ACC112 (cell line): ENCODE measurements around the gene WWOX.

Experiments used
- H2AFZ ChIP-seq: fragments of 200-600 bp; sonication (generic); one replicate; pipeline ENCODE4 v1.6.0; 2017; ENCODE audit warnings: antibody characterized with exemption, low read length; ENCODE audit not compliant: unreplicated experiment
- H3K27ac ChIP-seq: fragments of 200-600 bp; sonication (generic); 2 replicates; pipeline ENCODE4 v1.5.1; 2014; ENCODE audit warnings: low read depth, mild to moderate bottlenecking, antibody characterized with exemption, low read length, moderate library complexity
- H3K27me3 ChIP-seq: fragments of 200-600 bp; sonication (generic); 2 replicates; pipeline ENCODE4 v1.6.1; 2014; ENCODE audit warnings: mild to moderate bottlenecking, antibody characterized with exemption, low read length, moderate library complexity, mixed read lengths; ENCODE audit not compliant: insufficient read depth
- H3K36me3 ChIP-seq: fragments of 200-600 bp; sonication (generic); 2 replicates; pipeline ENCODE4 v1.6.1; 2016; ENCODE audit warnings: mild to moderate bottlenecking, antibody characterized with exemption, low read length, moderate library complexity, mixed read lengths; ENCODE audit not compliant: insufficient read depth
- H3K4me1 ChIP-seq: fragments of 200-600 bp; sonication (generic); one replicate; pipeline ENCODE4 v1.6.1; 2016; ENCODE audit warnings: low read length, mixed read lengths; ENCODE audit not compliant: insufficient read depth, unreplicated experiment, control insufficient read depth
- H3K4me3 ChIP-seq: fragments of 200-600 bp; sonication (generic); 2 replicates; pipeline ENCODE4 v1.5.1; 2014; ENCODE audit warnings: mild to moderate bottlenecking, low read depth, low read length
- H3K79me2 ChIP-seq: fragments of 200-600 bp; sonication (generic); one replicate; pipeline ENCODE4 v1.6.0; 2016; ENCODE audit warnings: low read length; ENCODE audit not compliant: control insufficient read depth, unreplicated experiment, insufficient read depth

The WWOX gene

GRCh38 chr16:79122343-79122742, 1022.9 kb downstream of the WWOX start:
- Histone ChIP-seq H3K79me2 (no peaks in the 10 kb centered on the region), H3K36me3 (no peaks in the 10 kb centered on the region), H3K4me1 (no peaks in the 10 kb centered on the region), H2AFZ (no peak overlapping the region), H3K4me3 (no peak overlapping the region), H3K27ac (no peak overlapping the region), H3K27me3 (no peaks in the 10 kb centered on the region)

GRCh38 chr16:79124016-79124756, 1024.7 kb downstream of the WWOX start:
- Histone ChIP-seq H3K4me1 (no peaks in the 10 kb centered on the region), H3K4me3 (no peak overlapping the region), H3K27ac (no peak overlapping the region), H3K79me2 (no peaks in the 10 kb centered on the region), H2AFZ (no peak overlapping the region), H3K27me3 (no peaks in the 10 kb centered on the region), H3K36me3 (no peaks in the 10 kb centered on the region)

- Histone ChIP-seq H3K4me1 (no peaks in the 10 kb centered on the region), H3K79me2 (no peaks in the 10 kb centered on the region), H2AFZ (no peak overlapping the region), H3K27ac (no peak overlapping the region), H3K27me3 (no peaks in the 10 kb centered on the region), H3K4me3 (no peak overlapping the region), H3K36me3 (no peaks in the 10 kb centered on the region)
Measured at GRCh38 chr16:79127766-79128165, 1028.3 kb downstream of the WWOX start.

GRCh38 chr16:79128706-79129105, 1029.3 kb downstream of the WWOX start:
- H2AFZ ChIP-seq = no peak overlapping the region
- H3K27me3 ChIP-seq = no peaks in the 10 kb centered on the region
- no peaks in the 10 kb centered on the region for H3K36me3 ChIP-seq
- no peak overlapping the region for H3K4me3 ChIP-seq
- no peaks in the 10 kb centered on the region for H3K79me2 ChIP-seq
- no peaks in the 10 kb centered on the region for H3K4me1 ChIP-seq
- no peak overlapping the region for H3K27ac ChIP-seq

DNA sequence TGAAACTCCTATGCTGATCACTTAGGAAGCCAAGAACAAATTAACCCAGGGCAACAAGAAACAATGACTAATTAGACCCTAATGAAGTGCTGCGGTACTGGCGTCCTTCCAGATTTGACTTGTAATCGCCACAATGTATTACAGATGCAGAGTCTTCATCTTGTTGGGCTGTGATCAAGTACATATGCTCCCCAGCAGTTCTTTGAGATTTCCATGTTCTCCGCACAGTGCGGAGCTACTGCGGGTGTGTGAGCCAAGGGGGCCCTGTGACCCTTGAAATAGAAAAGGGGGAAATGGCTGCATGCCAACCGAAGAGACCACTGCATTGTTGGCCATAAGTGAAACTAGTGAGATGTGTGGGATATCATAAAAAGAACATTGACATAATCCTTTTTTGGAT, 1031.2 kb downstream of the WWOX start:
- Histone ChIP-seq H3K36me3 (no peaks in the 10 kb centered on the region), H3K27me3 (no peaks in the 10 kb centered on the region), H3K4me1 (no peaks in the 10 kb centered on the region), H3K27ac (no peak overlapping the region), H3K79me2 (no peaks in the 10 kb centered on the region), H3K4me3 (no peak overlapping the region), H2AFZ (no peak overlapping the region)

GRCh38 chr16:79131321-79132075, 1032.0 kb downstream of the WWOX start:
- Histone ChIP-seq H3K27me3 (no peaks in the 10 kb centered on the region), H3K36me3 (no peaks in the 10 kb centered on the region), H3K4me3 (no peak overlapping the region), H3K27ac (no peak overlapping the region), H3K79me2 (no peaks in the 10 kb centered on the region), H2AFZ (no peak overlapping the region), H3K4me1 (no peaks in the 10 kb centered on the region)

DNA sequence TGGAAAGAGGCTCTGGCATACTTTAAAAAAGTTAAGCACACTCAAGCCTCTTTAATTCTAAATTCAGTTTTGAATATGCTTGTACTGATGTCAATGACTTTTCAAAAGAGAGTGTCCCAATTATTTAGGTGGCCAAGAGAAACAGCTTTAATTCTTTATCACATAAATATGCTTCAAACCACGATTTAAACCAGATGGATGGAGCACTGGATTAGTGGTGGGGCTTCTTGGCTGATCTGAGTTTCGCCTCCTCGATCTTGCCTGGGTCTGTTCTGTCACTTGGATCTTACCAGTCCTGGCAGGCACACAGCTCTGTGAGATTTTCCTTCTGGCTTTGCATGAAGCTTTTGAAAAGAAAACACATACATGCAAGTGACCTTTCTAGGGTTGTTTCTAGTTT, 1033.2 kb downstream of the WWOX start:
- Histone ChIP-seq H3K36me3 (no peaks in the 10 kb centered on the region), H2AFZ (no peak overlapping the region), H3K27ac (no peak overlapping the region), H3K27me3 (no peaks in the 10 kb centered on the region), H3K4me1 (no peaks in the 10 kb centered on the region), H3K4me3 (no peak overlapping the region), H3K79me2 (no peaks in the 10 kb centered on the region)

DNA sequence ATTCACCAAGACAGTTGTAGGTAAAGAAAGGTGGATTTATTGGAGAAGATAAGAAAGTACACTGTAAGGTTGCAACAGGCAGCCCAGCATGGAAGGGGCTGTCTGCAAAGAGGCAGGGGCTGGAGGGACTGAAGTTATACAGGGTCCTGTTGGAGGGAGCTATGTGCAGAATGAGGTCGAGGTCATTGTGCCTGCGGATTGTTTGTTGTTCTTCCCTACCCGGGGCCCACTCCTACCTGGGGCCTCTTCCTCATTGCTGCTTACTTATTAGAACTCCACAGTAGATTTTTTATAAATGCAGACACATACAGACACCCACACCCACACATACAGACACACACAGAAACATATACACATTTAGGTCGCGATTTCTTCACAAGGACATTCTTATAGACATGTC, 1034.8 kb downstream of the WWOX start:
- H3K27me3 ChIP-seq = no peaks in the 10 kb centered on the region
- H2AFZ ChIP-seq = no peak overlapping the region
- H3K4me3 ChIP-seq = no peak overlapping the region
- no peak overlapping the region for H3K27ac ChIP-seq
- H3K4me1 ChIP-seq = no peaks in the 10 kb centered on the region
- no peaks in the 10 kb centered on the region for H3K79me2 ChIP-seq
- no peaks in the 10 kb centered on the region for H3K36me3 ChIP-seq

- no peaks in the 10 kb centered on the region for H3K79me2 ChIP-seq
- no peaks in the 10 kb centered on the region for H3K36me3 ChIP-seq
- no peak overlapping the region for H3K4me3 ChIP-seq
- no peak overlapping the region for H3K27ac ChIP-seq
- H3K27me3 ChIP-seq = no peaks in the 10 kb centered on the region
- H2AFZ ChIP-seq = no peak overlapping the region
- H3K4me1 ChIP-seq = no peaks in the 10 kb centered on the region
Measured at GRCh38 chr16:79136955-79137354, 1037.5 kb downstream of the WWOX start.

DNA sequence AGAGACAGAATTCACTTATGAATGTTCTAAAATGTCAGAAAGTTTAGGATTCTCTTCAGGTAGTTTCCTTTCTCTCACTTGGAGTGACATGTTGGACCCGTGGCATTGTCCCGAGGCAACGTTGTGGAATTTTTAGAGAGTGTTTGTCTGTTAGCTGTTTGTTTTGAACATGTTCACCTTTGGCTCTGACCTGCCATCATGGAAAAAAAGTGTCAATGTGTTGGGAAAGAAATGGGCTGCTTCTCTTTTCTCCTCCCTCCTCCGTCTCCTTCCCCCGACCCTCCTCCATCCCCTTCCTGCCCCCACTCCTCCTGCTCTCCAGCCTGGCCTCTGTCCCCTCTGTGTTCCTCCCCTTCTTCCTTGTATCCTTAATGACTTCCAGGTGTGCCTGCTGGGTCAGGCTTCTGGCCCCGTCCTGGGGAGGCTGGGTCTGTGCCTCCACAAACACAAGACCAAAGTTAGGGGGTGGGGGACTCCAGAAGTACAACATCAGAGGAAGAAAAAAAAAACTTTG, 1038.0 kb downstream of the WWOX start:
- H3K4me1 ChIP-seq = no peaks in the 10 kb centered on the region
- H2AFZ ChIP-seq = no peak overlapping the region
- no peaks in the 10 kb centered on the region for H3K79me2 ChIP-seq
- H3K4me3 ChIP-seq = no peak overlapping the region
- H3K27me3 ChIP-seq = no peaks in the 10 kb centered on the region
- no peak overlapping the region for H3K27ac ChIP-seq
- no peaks in the 10 kb centered on the region for H3K36me3 ChIP-seq

- no peak overlapping the region for H3K4me3 ChIP-seq
- no peaks in the 10 kb centered on the region for H3K36me3 ChIP-seq
- H3K79me2 ChIP-seq = no peaks in the 10 kb centered on the region
- H2AFZ ChIP-seq = no peak overlapping the region
- H3K27ac ChIP-seq = no peak overlapping the region
- H3K4me1 ChIP-seq = no peaks in the 10 kb centered on the region
- no peaks in the 10 kb centered on the region for H3K27me3 ChIP-seq
Measured at GRCh38 chr16:79139799-79140198, 1040.3 kb downstream of the WWOX start.
